ENCODE results near the gene SEPTIN3. TPM values are rescaled to one million over a fixed set of nuclear protein-coding genes. Genes with fewer than 3 reads are reported as not detected.

Gene SEPTIN3
- total and polyA plus RNA-seq, 9 of the 15 experiments (the other 6 are each of a cell fraction or from before 2014, with no cell fraction given): 0.06 TPM; not detected in 8

GRCh38 chr22:41940832-41941765 lies 28.1 kb upstream of the SEPTIN3 start (continued):
- TF ChIP-seq ETV5 (CRISPR knock-in tag; IDR thresholded peaks at IDR 0.05; ENCODE audit: low read depth) (0 out of 2 replicates have a peak, but pooled peaks have one; percentile 37), BMI1 (IDR thresholded peaks at IDR 0.05; ENCODE audit: low read length) (no peak)

- Histone ChIP-seq H3K27me3 (ENCODE audit: control insufficient read depth in 2 of 2, insufficient read depth in 2 of 2, low read length in 2 of 2) (no peaks in the 10 kb centered on the region), H3K9me3 (replicated peaks; ENCODE audit: control insufficient read depth, insufficient read depth, low read depth, low read length) (no peaks in the 10 kb centered on the region), H3K4me2 (ENCODE audit: insufficient read depth, low read length) (no peak overlapping the region), H3K4me1 (replicated peaks in 1 of 2; ENCODE audit: control insufficient read depth in 2 of 2, insufficient read depth in 2 of 2, low read length in 2 of 2) (peaks cover 8 to 31% of the 10 kb centered on the region in 2 experiments; a peak in 4 of 5 replicates), H3K79me2 (ENCODE audit: control insufficient read depth, insufficient read depth, low read length) (peaks cover 33% of the 10 kb centered on the region), H3K9ac (ENCODE audit: insufficient read depth in 1 of 2, low read depth in 2 of 2, low read length in 2 of 2) (no peak overlapping the region), H2AFZ (ENCODE audit: low read depth, low read length) (no peak overlapping the region), H3K27ac (ENCODE audit: extremely low read depth, low read depth, low read length) (no peak overlapping the region), H4K20me1 (replicated peaks; ENCODE audit: control insufficient read depth, insufficient read depth, low read length) (peaks cover 15% of the 10 kb centered on the region; the same call in 1 of the 2 replicates), H3K9me1 (ENCODE audit: control insufficient read depth, insufficient read depth, low read length) (no peaks in the 10 kb centered on the region), H3K36me3 (ENCODE audit: control insufficient read depth, insufficient read depth, low read length) (peaks cover 57% of the 10 kb centered on the region), H3K4me3 (no peak overlapping the region)
- in situ Hi-C loops (cut with MboI): loop anchor here (5.0 kb wide), 1 partner anchor 246 kb away; the partner anchor contains the start of gene MEI1
- 85% methylated on average over 5 of the region's 9 CpGs for WGBS (ENCODE audit: insufficient coverage, low coverage, missing lambda C conversion rate)
- ChIA-PET POLR2A (interaction anchor here (0.6 kb wide), 1 partner anchor 188 kb away, joined by 3 read pairs; no protein-coding TSS in a partner anchor), CTCF (ENCODE audit: low intra/inter-chr PET ratio) (no interaction called here)
- no peak for ATAC-seq
- intact Hi-C loops (cut with micrococcal nuclease): loop anchor here (5.0 kb wide), 1 partner anchor 121 kb away; no protein-coding TSS in a partner anchor
- no peak for FAIRE-seq
- no peak for DNase-seq (ENCODE audit: extremely low read depth in 1 of 4, low spot score in 3 of 4)
- no TSS peak for BruUV-seq (replicated peaks)
- TF ChIP-seq GABPB1 (CRISPR knock-in tag; IDR thresholded peaks at IDR 0.05): no peak
- no peak for TF ChIP-seq FOXM1 (IDR thresholded peaks at IDR 0.05; ENCODE audit: low read depth)
- no peak for TF ChIP-seq FOXM1 (CRISPR knock-in tag; IDR thresholded peaks at IDR 0.05; ENCODE audit: low read depth)
- TF ChIP-seq SPI1 (IDR thresholded peaks at IDR 0.05; ENCODE audit: borderline replicate concordance, low read depth, low read length): 0 out of 2 replicates have a peak, but pooled peaks have one; percentile 7
- no peak for TF ChIP-seq E2F4 (CRISPR knock-in tag; IDR thresholded peaks at IDR 0.05; ENCODE audit: low read depth)
- TF ChIP-seq HDGF (IDR thresholded peaks at IDR 0.05): no peak
- TF ChIP-seq ZC3H11A (IDR thresholded peaks at IDR 0.05; ENCODE audit: low read depth, low read length): no peak
Observed at GRCh38 chr22:41943661-41944209, 25.5 kb upstream of the SEPTIN3 start.
